A549 (cell line): ENCODE results near the gene BID. TPM values are rescaled to one million over a fixed set of nuclear protein-coding genes. Genes with fewer than 3 reads are reported as not detected.

Experiments used
- ATAC-seq, 2 experiments: fragments of 200-7000 bp in 1 of 2; fragments of >200 bp in 1 of 2; cut with Nextera tagmentation in 1 of 2; cut with Tn5 transposase in 1 of 2; 3 replicates each; pipeline versions ENCODE4 v1.8.0 to v1.9.1; 2018 to 2020; ENCODE audit warnings: mild to moderate bottlenecking in 1 of 2, moderate library complexity in 1 of 2
- CTCF ChIA-PET: fragments of 300-600 bp; sonication (Branson Sonifier 250); formaldehyde crosslinking; extraction: SDS; loops from one replicate; lab custom pipeline; 2021; ENCODE audit warnings: antibody characterized with exemption, inconsistent platforms; lab: Yijun Ruan, JAX
- POLR2A ChIA-PET: fragments of 350-600 bp; formaldehyde crosslinking; extraction: SDS; loops from one replicate; lab custom pipeline; 2021; ENCODE audit warnings: antibody characterized with exemption, inconsistent platforms; lab: Yijun Ruan, JAX
- DNase-seq, 2 experiments: peaks; one replicate each; pipeline versions ENCODE4 v3.0.0 to v3.0.0-alpha.2; 2011 to 2016; ENCODE audit warnings: low read depth in 1 of 2, low spot score in 1 of 2
- FAIRE-seq: peaks from 2 replicates; lab custom pipeline; 2011; peaks lifted over from hg19 to GRCh38; lab: Jason Lieb, UNC
- H3K27ac ChIP-seq, 2 experiments: fragments of >200 bp; sonication (Bioruptor Twin); formaldehyde crosslinking; 3 replicates each; pipeline ENCODE4 v1.5.1; 2016 to 2017
- H3K4me1 ChIP-seq: fragments of >200 bp; sonication (Bioruptor Twin); formaldehyde crosslinking; 3 replicates; pipeline ENCODE4 v1.6.1; 2016
- H3K4me2 ChIP-seq: fragments of >200 bp; sonication (Bioruptor Twin); formaldehyde crosslinking; 3 replicates; pipeline ENCODE4 v1.6.1; 2016
- H3K4me3 ChIP-seq: fragments of >200 bp; sonication (Bioruptor Twin); formaldehyde crosslinking; 3 replicates; pipeline ENCODE4 v1.5.1; 2016
- H3K9me3 ChIP-seq: fragments of >200 bp; sonication (Bioruptor Twin); formaldehyde crosslinking; 3 replicates; pipeline ENCODE4 v1.6.1; 2016
- CBX2 ChIP-seq: fragments of 200-600 bp; sonication (generic); IDR thresholded peaks from 2 replicates; pipeline ENCODE4 v1.6.1; 2016; ENCODE audit warnings: low read depth, mild to moderate bottlenecking, borderline replicate concordance
- CBX8 ChIP-seq: fragments of 200-600 bp; sonication (generic); IDR thresholded peaks from 2 replicates; pipeline ENCODE4 v1.6.1; 2016
- CHD4 ChIP-seq: fragments of 200-600 bp; sonication (generic); IDR thresholded peaks from 2 replicates; pipeline ENCODE4 v1.6.1; 2016; ENCODE audit warnings: antibody characterized with exemption, mild to moderate bottlenecking, borderline replicate concordance
- EHF ChIP-seq: fragments of 250-450 bp; sonication (Bioruptor Pico); IDR thresholded peaks from 2 replicates; pipeline ENCODE4 v1.5.0; 2020; ENCODE audit warnings: mild to moderate bottlenecking
- ELK1 ChIP-seq: fragments of 150-350 bp; IDR thresholded peaks from 2 replicates; pipeline ENCODE4 v1.6.1; 2014; ENCODE audit warnings: low read depth, mild to moderate bottlenecking, low read length
- EP300 ChIP-seq, 2 experiments: fragments of >200 bp; sonication (Bioruptor Twin); formaldehyde crosslinking; IDR thresholded peaks; 2 replicates in 1 of 2; 3 replicates in 1 of 2; pipeline ENCODE4 v1.6.1; 2016 to 2017
- ESRRA ChIP-seq: fragments of 150-350 bp; IDR thresholded peaks from 2 replicates; pipeline ENCODE4 v1.6.1; 2014; ENCODE audit warnings: mild to moderate bottlenecking, low read length, borderline replicate concordance
- FOSB ChIP-seq: fragments of 250-450 bp; sonication (Bioruptor Pico); IDR thresholded peaks from 2 replicates; pipeline ENCODE4 v1.5.0; 2020; ENCODE audit warnings: mild to moderate bottlenecking, moderate library complexity
- HOXA7 ChIP-seq: fragments of 250-450 bp; sonication (Bioruptor Pico); IDR thresholded peaks from 2 replicates; pipeline ENCODE4 v1.5.0; 2020; ENCODE audit warnings: mild to moderate bottlenecking, moderate library complexity
- HOXB5 ChIP-seq: fragments of 250-450 bp; sonication (Bioruptor Pico); IDR thresholded peaks from 2 replicates; pipeline ENCODE4 v1.5.0; 2020; ENCODE audit warnings: mild to moderate bottlenecking, moderate library complexity
- NR3C1 ChIP-seq: fragments of >200 bp; sonication (Bioruptor Twin); formaldehyde crosslinking; IDR thresholded peaks from 3 replicates; pipeline ENCODE4 v1.6.1; 2017
- POLR2AphosphoS2 ChIP-seq: conservative IDR thresholded peaks from 2 replicates; pipeline ENCODE4 v1.6.1; 2012; ENCODE audit warnings: low read length, improper control_type of control experiment, inconsistent platforms
- RARB ChIP-seq: fragments of 250-450 bp; sonication (Bioruptor Pico); IDR thresholded peaks from 2 replicates; pipeline ENCODE4 v1.8.0; 2021; ENCODE audit warnings: mild to moderate bottlenecking, moderate library complexity
- SMC3 ChIP-seq: fragments of >200 bp; sonication (Bioruptor Twin); formaldehyde crosslinking; IDR thresholded peaks from 3 replicates; pipeline ENCODE4 v1.6.1; 2018; ENCODE audit warnings: inconsistent platforms
- ZFP36 ChIP-seq: fragments of 450-650 bp; IDR thresholded peaks from 2 replicates; pipeline ENCODE4 v1.6.1; 2014; ENCODE audit warnings: borderline replicate concordance; ENCODE audit not compliant: partially characterized antibody
- WGBS: methylation state at CpG from one replicate; pipeline ENCODE4 v1.1.6; 2017; ENCODE audit errors: missing lambda C conversion rate; 5-methylcytosine and 5-hydroxymethylcytosine counted together
- polyA plus RNA-seq, 4 experiments: library from polyadenylated mRNA; depleted of rRNA in 3 of 4; stranded (reverse); fragments of >200 nt; fragmentation: RNase III in 1 of 4; extraction: RNeasy Plus Mini Kit Qiagen cat#74134 plus additional on column Dnase treatment in 1 of 4; gene quantifications; 2 replicates in 3 of 4; 3 replicates in 1 of 4; pipeline ENCODE4 v1.2.3, GENCODE V29; 2011 to 2017
- TF ChIP-seq, protein P1 (sequence below): fragments of 200-600 bp; sonication (generic); IDR thresholded peaks from 2 replicates; pipeline ENCODE4 v1.6.1; 2016; ENCODE audit warnings: antibody characterized with exemption, mild to moderate bottlenecking, moderate library complexity
- TF ChIP-seq, protein P2 (sequence below): fragments of 250-450 bp; sonication (Bioruptor Pico); IDR thresholded peaks from 2 replicates; pipeline ENCODE4 v1.5.0; 2021; ENCODE audit warnings: mild to moderate bottlenecking, moderate library complexity, borderline replicate concordance
- TF ChIP-seq, protein P3 (sequence below): fragments of >200 bp; sonication (Bioruptor Twin); formaldehyde crosslinking; IDR thresholded peaks from 3 replicates; pipeline ENCODE4 v1.6.1; 2016

BID gene
- polyA plus RNA-seq, 2 of the 4 experiments (the other 2 are of a cell fraction): 50.8 to 56.6 TPM

DNA sequence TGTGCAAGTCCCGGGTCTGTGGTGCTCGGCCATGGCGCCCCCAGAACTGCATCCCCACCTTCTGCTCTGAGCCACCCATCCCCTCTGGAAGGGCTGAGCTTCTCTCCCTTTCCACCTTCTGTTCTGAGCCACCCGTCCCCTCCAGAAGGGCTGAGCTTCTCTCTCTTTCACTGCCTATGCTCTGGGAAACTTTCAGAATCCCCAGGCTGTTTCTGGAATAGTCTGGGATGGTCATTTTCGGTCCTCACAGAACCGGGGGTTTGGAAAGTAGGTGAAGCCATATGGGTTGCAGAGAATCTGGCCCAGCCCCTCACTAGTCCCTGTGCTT lies 3.4 kb upstream of the BID start (continued):
- no peak for TF ChIP-seq POLR2AphosphoS2
- no peak for TF ChIP-seq RARB (CRISPR knock-in tag)
- TF ChIP-seq, all 56 proteins: peak for 0

DNA sequence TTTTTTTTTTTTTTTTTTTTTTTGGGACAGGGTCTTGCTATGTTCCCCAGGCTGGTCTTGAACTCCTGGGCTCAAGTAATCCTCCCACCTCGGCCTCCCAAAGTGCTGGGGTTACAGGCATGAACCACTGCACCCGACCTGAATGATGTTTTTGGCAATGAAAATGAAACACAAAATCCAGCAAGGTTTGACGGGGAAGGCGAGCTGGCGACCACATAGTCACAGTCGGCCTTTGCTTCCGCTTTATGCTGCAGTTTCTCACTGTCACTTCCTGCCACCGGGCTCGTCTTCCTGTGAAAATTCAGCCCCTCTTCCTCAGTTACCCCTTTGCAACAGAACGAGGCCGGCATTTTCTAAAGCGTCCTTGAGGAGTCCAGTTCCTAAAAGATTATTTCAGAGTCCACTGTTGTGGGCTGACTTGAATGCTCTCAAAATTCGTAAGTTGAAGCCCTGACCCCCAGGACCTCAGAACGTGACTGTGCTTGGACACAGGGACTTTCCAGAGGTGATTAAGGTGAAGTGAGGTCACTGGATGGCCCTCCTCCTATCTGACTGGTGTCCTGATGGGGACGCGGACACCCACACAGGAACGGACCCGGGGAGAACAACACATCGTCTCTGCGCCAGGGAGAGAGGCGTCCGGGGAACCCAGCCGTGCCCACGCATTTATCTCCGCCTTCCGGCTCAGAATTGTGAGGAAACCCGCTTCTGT lies 2.9 kb upstream of the BID start:
- WGBS: 75% methylated on average over 26 of the region's 27 CpGs
- TF ChIP-seq, protein P1, sequence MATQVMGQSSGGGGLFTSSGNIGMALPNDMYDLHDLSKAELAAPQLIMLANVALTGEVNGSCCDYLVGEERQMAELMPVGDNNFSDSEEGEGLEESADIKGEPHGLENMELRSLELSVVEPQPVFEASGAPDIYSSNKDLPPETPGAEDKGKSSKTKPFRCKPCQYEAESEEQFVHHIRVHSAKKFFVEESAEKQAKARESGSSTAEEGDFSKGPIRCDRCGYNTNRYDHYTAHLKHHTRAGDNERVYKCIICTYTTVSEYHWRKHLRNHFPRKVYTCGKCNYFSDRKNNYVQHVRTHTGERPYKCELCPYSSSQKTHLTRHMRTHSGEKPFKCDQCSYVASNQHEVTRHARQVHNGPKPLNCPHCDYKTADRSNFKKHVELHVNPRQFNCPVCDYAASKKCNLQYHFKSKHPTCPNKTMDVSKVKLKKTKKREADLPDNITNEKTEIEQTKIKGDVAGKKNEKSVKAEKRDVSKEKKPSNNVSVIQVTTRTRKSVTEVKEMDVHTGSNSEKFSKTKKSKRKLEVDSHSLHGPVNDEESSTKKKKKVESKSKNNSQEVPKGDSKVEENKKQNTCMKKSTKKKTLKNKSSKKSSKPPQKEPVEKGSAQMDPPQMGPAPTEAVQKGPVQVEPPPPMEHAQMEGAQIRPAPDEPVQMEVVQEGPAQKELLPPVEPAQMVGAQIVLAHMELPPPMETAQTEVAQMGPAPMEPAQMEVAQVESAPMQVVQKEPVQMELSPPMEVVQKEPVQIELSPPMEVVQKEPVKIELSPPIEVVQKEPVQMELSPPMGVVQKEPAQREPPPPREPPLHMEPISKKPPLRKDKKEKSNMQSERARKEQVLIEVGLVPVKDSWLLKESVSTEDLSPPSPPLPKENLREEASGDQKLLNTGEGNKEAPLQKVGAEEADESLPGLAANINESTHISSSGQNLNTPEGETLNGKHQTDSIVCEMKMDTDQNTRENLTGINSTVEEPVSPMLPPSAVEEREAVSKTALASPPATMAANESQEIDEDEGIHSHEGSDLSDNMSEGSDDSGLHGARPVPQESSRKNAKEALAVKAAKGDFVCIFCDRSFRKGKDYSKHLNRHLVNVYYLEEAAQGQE: no peak
- TF ChIP-seq ZFP36: no peak
- TF ChIP-seq NR3C1: no peak
- TF ChIP-seq ESRRA: no peak
- no peak for TF ChIP-seq CBX2
- TF ChIP-seq ELK1: no peak
- no peak for TF ChIP-seq FOSB (CRISPR knock-in tag)
- TF ChIP-seq, protein P2, sequence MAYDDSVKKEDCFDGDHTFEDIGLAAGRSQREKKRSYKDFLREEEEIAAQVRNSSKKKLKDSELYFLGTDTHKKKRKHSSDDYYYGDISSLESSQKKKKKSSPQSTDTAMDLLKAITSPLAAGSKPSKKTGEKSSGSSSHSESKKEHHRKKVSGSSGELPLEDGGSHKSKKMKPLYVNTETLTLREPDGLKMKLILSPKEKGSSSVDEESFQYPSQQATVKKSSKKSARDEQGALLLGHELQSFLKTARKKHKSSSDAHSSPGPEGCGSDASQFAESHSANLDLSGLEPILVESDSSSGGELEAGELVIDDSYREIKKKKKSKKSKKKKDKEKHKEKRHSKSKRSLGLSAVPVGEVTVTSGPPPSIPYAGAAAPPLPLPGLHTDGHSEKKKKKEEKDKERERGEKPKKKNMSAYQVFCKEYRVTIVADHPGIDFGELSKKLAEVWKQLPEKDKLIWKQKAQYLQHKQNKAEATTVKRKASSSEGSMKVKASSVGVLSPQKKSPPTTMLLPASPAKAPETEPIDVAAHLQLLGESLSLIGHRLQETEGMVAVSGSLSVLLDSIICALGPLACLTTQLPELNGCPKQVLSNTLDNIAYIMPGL (CRISPR knock-in tag): no peak
- no peak for TF ChIP-seq CHD4
- TF ChIP-seq, protein P3, sequence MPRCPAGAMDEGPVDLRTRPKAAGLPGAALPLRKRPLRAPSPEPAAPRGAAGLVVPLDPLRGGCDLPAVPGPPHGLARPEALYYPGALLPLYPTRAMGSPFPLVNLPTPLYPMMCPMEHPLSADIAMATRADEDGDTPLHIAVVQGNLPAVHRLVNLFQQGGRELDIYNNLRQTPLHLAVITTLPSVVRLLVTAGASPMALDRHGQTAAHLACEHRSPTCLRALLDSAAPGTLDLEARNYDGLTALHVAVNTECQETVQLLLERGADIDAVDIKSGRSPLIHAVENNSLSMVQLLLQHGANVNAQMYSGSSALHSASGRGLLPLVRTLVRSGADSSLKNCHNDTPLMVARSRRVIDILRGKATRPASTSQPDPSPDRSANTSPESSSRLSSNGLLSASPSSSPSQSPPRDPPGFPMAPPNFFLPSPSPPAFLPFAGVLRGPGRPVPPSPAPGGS: no peak
- no peak for TF ChIP-seq HOXA7 (CRISPR knock-in tag)
- no peak for TF ChIP-seq EHF (CRISPR knock-in tag)
- no peak for TF ChIP-seq CBX8
- no peak for TF ChIP-seq EP300 (IDR thresholded peaks at IDR 0.05)
- no peak for TF ChIP-seq SMC3
- TF ChIP-seq HOXB5 (CRISPR knock-in tag): no peak
- Histone ChIP-seq H3K27ac (0 out of 6 replicates have a peak overlapping the region, but pooled peaks of 1 of the 2 experiments have one; percentile 26), H3K4me2 (no peak overlapping the region), H3K4me3 (no peak overlapping the region), H3K4me1 (peaks cover 34% of the 10 kb centered on the region), H3K9me3 (no peaks in the 10 kb centered on the region)
- no peak for DNase-seq
- no peak for FAIRE-seq
- CTCF ChIA-PET: interaction anchor here (1.4 kb wide), 1 partner anchor 9 kb away, joined by 3 read pairs; no protein-coding TSS in a partner anchor
- POLR2A ChIA-PET: no interaction called here
- no peak for ATAC-seq
